ENCODE results near the gene CC2D2A. TPM values are rescaled to one million over a fixed set of nuclear protein-coding genes. Genes with fewer than 3 reads are reported as not detected.

The CC2D2A gene
- total RNA-seq, 1 experiment from 2014 or later, result 3.6 TPM

DNA sequence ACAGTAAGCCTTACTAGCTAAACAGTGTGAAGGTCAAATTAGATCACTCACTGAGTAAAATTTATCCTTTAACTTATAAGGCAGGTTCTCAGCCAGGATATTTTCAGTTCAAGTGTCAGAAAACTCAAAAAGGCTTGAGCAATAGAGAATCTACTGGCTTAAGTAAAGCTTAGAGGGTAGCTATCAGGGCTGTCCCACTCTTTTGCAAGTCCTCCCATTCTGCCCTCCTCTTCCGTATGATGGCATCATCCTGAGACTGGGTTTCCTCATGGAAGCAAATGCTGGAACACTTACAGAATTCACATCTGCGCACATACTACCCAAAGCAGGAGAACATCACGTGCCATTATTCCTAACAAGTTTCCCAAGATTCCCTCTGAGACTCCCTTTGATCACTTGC is 130.5 kb downstream of the CC2D2A start:
- Histone ChIP-seq H3K9me3 (ENCODE audit: control insufficient read depth, insufficient read depth, low read depth, low read length) (no peaks in the 10 kb centered on the region), H3K27ac (ENCODE audit: low read length) (no peak overlapping the region), H3K36me3 (ENCODE audit: control insufficient read depth, insufficient read depth, low read length) (no peaks in the 10 kb centered on the region), H3K4me3 (ENCODE audit: low read depth in 2 of 2, low read length in 2 of 2) (no peak overlapping the region), H3K4me1 (ENCODE audit: control insufficient read depth, insufficient read depth, low read length) (no peaks in the 10 kb centered on the region), H3K27me3 (ENCODE audit: control insufficient read depth, insufficient read depth, low read length) (no peaks in the 10 kb centered on the region)
- in situ Hi-C loops (cut with HindIII; ENCODE audit: low pct_unique_long_range_greater_than_20kb, low sequenced_read_pairs), result no loop called here
- TF ChIP-seq POLR2AphosphoS5 (IDR thresholded peaks at IDR 0.05; ENCODE audit: low read depth, low read length) (no peak), TCF7L2 (IDR thresholded peaks at IDR 0.05; ENCODE audit: low read depth, low read length) (no peak), SIN3A (IDR thresholded peaks at IDR 0.05; ENCODE audit: borderline replicate concordance, insufficient read depth, low read depth, low read length) (no peak)
- TF ChIP-seq, protein P1, sequence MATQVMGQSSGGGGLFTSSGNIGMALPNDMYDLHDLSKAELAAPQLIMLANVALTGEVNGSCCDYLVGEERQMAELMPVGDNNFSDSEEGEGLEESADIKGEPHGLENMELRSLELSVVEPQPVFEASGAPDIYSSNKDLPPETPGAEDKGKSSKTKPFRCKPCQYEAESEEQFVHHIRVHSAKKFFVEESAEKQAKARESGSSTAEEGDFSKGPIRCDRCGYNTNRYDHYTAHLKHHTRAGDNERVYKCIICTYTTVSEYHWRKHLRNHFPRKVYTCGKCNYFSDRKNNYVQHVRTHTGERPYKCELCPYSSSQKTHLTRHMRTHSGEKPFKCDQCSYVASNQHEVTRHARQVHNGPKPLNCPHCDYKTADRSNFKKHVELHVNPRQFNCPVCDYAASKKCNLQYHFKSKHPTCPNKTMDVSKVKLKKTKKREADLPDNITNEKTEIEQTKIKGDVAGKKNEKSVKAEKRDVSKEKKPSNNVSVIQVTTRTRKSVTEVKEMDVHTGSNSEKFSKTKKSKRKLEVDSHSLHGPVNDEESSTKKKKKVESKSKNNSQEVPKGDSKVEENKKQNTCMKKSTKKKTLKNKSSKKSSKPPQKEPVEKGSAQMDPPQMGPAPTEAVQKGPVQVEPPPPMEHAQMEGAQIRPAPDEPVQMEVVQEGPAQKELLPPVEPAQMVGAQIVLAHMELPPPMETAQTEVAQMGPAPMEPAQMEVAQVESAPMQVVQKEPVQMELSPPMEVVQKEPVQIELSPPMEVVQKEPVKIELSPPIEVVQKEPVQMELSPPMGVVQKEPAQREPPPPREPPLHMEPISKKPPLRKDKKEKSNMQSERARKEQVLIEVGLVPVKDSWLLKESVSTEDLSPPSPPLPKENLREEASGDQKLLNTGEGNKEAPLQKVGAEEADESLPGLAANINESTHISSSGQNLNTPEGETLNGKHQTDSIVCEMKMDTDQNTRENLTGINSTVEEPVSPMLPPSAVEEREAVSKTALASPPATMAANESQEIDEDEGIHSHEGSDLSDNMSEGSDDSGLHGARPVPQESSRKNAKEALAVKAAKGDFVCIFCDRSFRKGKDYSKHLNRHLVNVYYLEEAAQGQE (IDR thresholded peaks at IDR 0.05; ENCODE audit: insufficient read depth in 1 of 2, low read depth in 2 of 2, low read length in 1 of 2), result no peak
- TF ChIP-seq, protein P2, sequence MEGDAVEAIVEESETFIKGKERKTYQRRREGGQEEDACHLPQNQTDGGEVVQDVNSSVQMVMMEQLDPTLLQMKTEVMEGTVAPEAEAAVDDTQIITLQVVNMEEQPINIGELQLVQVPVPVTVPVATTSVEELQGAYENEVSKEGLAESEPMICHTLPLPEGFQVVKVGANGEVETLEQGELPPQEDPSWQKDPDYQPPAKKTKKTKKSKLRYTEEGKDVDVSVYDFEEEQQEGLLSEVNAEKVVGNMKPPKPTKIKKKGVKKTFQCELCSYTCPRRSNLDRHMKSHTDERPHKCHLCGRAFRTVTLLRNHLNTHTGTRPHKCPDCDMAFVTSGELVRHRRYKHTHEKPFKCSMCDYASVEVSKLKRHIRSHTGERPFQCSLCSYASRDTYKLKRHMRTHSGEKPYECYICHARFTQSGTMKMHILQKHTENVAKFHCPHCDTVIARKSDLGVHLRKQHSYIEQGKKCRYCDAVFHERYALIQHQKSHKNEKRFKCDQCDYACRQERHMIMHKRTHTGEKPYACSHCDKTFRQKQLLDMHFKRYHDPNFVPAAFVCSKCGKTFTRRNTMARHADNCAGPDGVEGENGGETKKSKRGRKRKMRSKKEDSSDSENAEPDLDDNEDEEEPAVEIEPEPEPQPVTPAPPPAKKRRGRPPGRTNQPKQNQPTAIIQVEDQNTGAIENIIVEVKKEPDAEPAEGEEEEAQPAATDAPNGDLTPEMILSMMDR (IDR thresholded peaks at IDR 0.05), result no peak
- intact Hi-C loops (cut with micrococcal nuclease; ENCODE audit: unreplicated experiment), result no loop called here
- ChIA-PET POLR2A (no interaction called here), CTCF (no interaction called here)
- no peak for DNase-seq (ENCODE audit: low read depth, low spot score)
- no peak for ATAC-seq
- BruUV-seq (replicated peaks), result no TSS peak

DNA sequence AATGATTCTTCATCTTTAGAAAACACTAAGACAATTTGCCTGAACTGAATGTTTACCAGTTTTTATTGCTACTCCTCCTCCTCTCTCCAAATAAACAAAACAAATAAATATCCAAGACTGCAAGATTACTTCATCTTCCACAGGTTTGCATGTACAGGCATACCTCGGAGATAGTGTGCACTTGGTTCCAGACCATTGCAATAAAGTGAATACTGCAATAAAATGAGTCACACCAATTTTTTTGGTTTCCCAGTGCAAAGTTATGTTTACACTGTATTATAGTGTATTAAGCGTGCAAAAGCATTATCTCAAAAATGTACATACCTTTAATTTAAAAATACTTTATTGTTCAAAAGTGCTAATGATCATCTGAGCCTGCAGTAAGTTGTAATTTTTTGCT is 132.2 kb downstream of the CC2D2A start:
- H3K36me3 ChIP-seq (ENCODE audit: control insufficient read depth, insufficient read depth, low read length), result no peaks in the 10 kb centered on the region; the same call in 1 of the 2 replicates
- CTCF ChIA-PET, result no interaction called here
- POLR2A ChIA-PET, result no interaction called here

More for the DNA sequence above, 132.2 kb downstream of the CC2D2A start:
- no TSS peak for BruUV-seq (replicated peaks)
- in situ Hi-C loops (cut with HindIII; ENCODE audit: low pct_unique_long_range_greater_than_20kb, low sequenced_read_pairs) (no loop called here), intact Hi-C loops (cut with micrococcal nuclease; ENCODE audit: unreplicated experiment) (no loop called here)
- no peaks in the 10 kb centered on the region for H3K9me3 ChIP-seq (ENCODE audit: control insufficient read depth, insufficient read depth, low read depth, low read length)
- TF ChIP-seq SIN3A (IDR thresholded peaks at IDR 0.05; ENCODE audit: borderline replicate concordance, insufficient read depth, low read depth, low read length) (no peak), POLR2AphosphoS5 (IDR thresholded peaks at IDR 0.05; ENCODE audit: low read depth, low read length) (no peak), TCF7L2 (IDR thresholded peaks at IDR 0.05; ENCODE audit: low read depth, low read length) (no peak)
- TF ChIP-seq, protein P1 (IDR thresholded peaks at IDR 0.05; ENCODE audit: insufficient read depth in 1 of 2, low read depth in 2 of 2, low read length in 1 of 2), result no peak
- TF ChIP-seq, protein P2 (IDR thresholded peaks at IDR 0.05), result no peak
- H3K4me1 ChIP-seq (ENCODE audit: control insufficient read depth, insufficient read depth, low read length), result no peaks in the 10 kb centered on the region
- DNase-seq (ENCODE audit: low read depth, low spot score) (no peak), ATAC-seq (no peak)
- no peak overlapping the region for H3K4me3 ChIP-seq (ENCODE audit: low read depth in 2 of 2, low read length in 2 of 2)
- no peak overlapping the region for H3K27ac ChIP-seq (ENCODE audit: low read length)
- H3K27me3 ChIP-seq (ENCODE audit: control insufficient read depth, insufficient read depth, low read length), result no peaks in the 10 kb centered on the region

Data from Panc1 (cell line).